SH-SY5Y (cell line): ENCODE results near the gene PLAC9.

Experiments used
- GATA2 ChIP-seq: IDR thresholded peaks from 2 replicates; pipeline ENCODE4 v1.6.1; 2011; ENCODE audit warnings: mild to moderate bottlenecking, low read depth, low read length
- GATA3 ChIP-seq: IDR thresholded peaks from 2 replicates; pipeline ENCODE4 v1.6.1; 2011; ENCODE audit warnings: low read depth, mild to moderate bottlenecking, low read length, moderate library complexity

The PLAC9 gene

GRCh38 chr10:80153460-80153859, 20.9 kb downstream of the PLAC9 start:
- TF ChIP-seq GATA2 (no peak), GATA3 (no peak)

- TF ChIP-seq GATA3 = no peak
- no peak for TF ChIP-seq GATA2
Measured at GRCh38 chr10:80154626-80154977, 22.1 kb downstream of the PLAC9 start.

DNA sequence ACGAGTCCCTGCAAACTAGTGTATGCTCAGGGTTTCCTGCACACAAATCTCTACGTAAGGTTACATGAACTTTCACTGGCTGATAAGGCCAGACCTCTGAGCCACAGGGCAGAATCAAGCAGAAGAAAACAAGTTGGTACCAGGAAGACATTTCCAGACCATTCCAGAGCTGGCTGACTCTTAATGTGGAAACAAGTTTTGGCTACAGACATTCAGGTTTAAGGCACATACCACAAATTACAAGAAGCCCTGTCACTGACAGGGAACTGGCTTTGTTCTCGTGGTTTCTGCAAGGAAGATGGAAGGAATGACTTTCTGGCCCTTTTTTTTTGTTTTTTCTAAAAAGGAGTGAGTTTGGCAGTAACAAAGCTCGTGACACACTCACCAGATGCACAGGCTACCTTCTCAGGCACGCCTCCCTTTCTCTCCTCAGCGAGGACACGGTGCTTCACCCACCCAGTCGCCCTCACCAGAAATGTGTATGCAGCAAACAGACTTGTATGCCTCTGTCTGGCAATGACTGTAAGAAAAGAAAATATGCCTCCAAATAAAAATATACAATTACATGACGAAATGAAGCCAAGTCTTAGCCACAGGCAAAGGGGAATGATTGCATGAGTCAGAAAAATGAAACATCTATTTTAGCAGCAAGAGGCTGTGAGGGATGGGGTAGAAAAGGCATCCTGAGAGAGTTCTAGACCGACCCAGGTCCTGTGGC, 22.6 kb downstream of the PLAC9 start:
- TF ChIP-seq GATA2 (no peak), GATA3 (no peak)

GRCh38 chr10:80155696-80156215, 23.2 kb downstream of the PLAC9 start:
- TF ChIP-seq GATA2 (no peak), GATA3 (no peak)

- TF ChIP-seq GATA3 (no peak), GATA2 (no peak)
Measured at GRCh38 chr10:80156216-80156615, 23.7 kb downstream of the PLAC9 start.

- TF ChIP-seq GATA3 (no peak), GATA2 (no peak)
Measured at GRCh38 chr10:80157561-80157960, 25.0 kb downstream of the PLAC9 start.

DNA sequence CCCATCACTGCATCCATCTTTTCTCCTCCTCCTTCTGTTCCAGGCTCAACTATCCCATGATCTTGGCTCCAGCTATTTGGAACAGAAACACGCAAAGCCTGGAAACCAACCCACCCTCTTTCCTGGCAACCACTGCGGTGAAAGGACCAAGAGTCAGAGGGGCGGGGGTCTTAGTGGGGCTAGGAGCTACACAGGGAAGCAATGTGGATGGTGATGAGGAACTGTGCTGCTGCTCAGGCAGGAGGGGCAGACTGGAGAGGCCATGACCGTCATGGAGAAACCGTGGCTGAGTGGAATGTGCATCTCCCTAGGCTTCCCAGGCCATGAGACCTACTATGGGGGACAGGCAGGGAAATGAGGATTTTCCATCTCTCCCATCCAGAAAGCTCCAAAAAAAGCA, 25.6 kb downstream of the PLAC9 start:
- TF ChIP-seq GATA3 = no peak
- TF ChIP-seq GATA2 = no peak

DNA sequence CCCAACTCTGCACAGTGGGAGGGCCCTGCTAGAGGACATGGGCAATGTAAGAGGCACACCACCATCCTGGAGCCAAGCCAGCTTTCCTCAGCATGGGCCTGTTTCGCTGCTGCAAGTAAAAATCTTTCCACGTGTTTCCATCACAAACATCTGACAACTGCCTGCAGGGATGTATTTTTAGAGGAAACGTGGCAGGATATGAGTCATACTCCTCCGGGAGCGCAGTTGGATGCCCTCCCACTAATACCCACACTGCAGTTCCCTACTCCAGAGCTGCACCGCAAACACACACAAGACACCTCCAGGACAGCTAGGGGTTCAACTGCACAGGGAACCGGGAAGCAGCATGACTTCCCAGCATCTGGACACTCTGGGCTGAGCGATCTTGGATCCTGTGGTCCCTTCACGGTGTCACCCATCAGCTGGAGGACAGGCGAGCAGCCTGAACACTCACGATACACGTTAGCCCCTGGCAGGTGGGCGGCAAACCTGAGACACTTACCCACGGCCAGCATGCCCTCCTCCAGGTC, 26.1 kb downstream of the PLAC9 start:
- no peak for TF ChIP-seq GATA2
- no peak for TF ChIP-seq GATA3

- TF ChIP-seq GATA3 (no peak), GATA2 (no peak; the same call in 1 of the 2 replicates)
Measured at GRCh38 chr10:80159166-80159873, 26.8 kb downstream of the PLAC9 start.

- TF ChIP-seq GATA3 = no peak
- TF ChIP-seq GATA2 = no peak
Measured at GRCh38 chr10:80160361-80161320, 28.1 kb downstream of the PLAC9 start.

- no peak for TF ChIP-seq GATA3
- TF ChIP-seq GATA2 = no peak
Measured at GRCh38 chr10:80161321-80162083, 29.0 kb downstream of the PLAC9 start.

GRCh38 chr10:80163741-80164341, 31.3 kb downstream of the PLAC9 start:
- TF ChIP-seq GATA2 (no peak), GATA3 (no peak)

- TF ChIP-seq GATA3 (no peak), GATA2 (no peak)
Measured at GRCh38 chr10:80164596-80164995, 32.1 kb downstream of the PLAC9 start.

DNA sequence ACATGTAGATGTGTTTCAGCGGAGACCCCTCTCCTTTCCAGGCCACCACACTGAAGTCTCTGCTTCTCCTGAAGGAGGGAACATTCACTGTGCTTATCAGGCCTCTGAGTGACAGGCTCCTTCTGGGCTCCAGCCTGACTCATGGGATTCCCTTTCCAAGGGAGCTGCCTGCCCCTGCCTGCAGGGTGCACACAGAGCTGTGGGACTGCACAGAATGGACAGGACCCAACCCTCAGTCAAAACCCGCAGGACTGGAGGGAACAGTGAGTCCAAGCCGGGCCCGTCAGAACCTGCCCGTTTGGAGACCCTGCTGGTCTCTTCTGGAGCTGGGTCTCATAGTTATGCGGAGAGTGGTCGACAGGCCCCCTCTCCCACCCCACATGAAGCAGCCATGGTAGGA, 32.6 kb downstream of the PLAC9 start:
- TF ChIP-seq GATA2 (no peak), GATA3 (no peak)
